ENCODE measurements around the gene NGFR.

The NGFR gene

DNA sequence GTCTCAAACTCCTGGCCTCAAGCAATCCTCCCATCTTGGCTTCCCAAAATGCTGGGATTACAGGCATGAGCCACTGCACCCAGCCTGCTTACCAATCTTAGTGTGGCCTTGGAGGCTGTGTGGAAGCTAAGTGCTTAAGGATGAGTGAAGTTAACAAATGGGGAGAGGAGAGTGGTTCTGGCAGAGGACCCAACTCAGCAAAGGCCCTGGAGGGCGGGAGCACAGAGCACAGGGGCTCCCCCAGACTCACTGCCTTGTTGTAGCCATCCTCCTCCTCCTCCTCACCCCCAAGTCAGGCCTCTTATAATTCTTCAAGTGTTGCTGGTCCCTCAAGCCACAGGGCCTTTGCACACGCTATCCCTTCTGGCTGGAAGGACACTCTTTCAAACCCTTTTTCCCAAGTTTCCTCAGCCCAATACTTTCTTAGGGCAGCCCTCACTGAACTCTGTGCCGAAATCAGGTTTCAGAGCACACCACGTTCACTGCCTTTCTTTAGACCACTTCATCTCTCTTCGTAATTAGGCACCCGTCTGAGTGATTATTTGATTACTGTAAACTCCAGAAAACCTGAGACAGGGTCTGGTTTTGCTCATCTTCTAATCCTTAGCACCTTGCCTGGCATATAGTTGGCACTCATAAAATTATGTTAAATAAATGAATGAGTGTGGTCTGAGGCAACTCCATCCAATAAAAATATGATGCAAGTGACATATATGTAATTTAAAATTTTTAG is 23.4 kb downstream of the NGFR start:
- no peak for DNase-seq (ENCODE audit: low read depth)

DNA sequence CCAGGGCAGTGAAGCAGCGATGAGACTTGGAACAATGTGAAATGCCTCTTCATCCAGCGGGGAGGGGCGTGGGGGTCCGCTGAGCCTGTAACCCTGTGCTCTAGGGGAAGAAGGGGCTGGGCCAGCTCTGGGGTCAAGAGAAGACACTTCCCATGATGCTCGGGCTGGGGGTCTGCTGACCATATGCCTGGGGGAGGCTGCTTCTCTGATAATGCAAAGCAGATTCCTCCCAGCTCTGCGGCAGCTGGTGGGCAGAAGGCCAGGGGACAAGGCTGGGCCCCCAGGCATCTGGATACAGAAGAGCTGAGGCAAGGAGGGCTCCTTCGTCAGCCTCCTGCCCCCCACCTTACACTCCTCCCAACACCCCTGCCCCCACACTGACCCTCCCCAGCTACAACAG is 24.7 kb downstream of the NGFR start:
- no peak for DNase-seq (ENCODE audit: low read depth)

DNA sequence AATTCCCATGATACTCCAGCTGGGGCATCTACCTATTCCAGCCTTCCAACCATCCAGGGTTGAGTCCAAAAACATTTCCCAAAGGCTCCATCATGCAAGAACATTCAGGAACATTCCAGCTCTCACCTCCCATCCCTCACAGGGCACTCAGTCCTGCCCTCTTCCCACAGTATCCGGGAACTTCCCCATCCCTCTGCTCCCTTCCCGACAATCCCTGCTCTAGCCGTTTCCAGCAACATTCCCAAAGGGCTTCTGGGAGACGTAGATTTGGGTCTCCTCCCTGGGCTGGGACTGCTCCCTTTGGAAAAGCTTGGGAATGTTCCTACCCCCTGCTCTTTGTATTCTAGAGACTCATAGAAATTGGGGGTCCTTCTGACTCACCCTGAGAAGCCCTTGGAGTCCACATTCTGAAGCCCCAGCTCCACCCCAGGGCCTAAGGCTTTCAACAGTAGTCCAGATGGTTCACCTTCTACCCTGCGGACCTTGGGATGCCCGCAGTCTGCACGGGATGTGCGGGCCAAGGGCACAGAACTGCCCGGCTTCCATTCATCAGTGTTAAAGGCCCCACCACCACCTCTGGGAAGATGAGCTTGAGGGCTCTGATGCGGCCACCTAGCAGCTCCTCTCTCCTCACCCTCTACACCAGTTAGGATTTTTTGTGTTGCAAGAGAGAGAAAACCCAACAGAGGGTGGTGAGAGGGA is 25.4 kb downstream of the NGFR start:
- no peak for DNase-seq (ENCODE audit: low read depth)

DNA sequence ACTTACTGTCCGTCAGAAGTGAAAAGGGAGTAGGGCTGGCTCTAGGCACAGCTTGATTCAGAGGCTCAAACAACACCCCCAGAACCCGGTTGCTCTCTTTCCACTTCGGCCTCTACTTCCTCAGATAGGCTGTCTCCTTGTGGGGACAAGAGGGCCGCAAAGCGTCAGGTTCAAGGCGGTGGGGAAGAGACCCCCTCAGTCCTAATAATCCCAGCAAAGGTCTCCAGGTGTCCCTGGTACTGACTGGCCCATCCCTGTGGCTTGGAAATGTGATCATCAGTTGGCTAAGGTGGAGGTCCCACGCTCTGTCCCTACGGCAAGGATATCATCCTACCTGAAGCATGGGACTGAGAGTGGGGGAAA is 26.0 kb downstream of the NGFR start:
- no peak for DNase-seq (ENCODE audit: low read depth)

DNA sequence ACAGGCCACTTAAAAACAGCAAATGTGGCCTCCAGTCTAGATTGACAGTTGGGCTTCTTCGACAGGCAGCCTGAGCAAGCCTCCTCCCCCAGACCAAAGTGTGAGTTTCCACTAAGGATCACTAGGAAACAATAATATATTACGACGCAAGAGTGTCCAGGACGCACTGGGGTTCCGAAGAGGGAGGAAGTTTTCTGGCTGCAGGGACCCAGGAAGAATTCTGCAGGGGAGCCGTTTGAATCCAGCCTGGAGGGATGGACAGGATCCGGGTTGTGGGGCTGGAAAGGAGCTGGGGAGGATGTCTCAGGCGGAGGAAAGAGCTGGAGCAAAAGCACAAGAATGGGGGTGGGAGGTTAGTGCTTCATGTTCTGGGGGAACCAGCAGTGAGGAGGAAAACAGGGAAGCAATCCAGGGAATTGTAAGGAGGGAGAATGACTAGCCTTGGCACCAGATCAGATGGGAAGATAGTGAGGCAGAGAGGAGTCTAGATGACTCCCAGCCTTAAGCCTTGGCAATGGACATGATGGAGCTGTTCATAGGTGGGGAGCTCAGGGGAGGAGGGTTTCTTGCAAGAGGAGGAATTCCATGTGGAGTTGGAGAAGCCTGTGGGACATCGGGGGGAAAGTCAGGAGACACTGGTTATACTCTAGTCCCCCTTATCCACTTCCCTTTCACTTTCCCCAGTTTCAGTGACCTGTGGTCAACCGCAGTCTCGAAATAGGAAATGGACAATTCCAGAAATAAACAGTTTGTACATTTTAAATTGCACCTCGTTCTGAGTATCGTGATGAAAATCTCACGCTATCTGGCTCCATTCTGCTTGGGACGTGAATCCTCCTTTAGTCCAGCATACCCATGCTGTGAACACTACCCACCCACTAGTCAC is 26.6 kb downstream of the NGFR start:
- DNase-seq (ENCODE audit: low read depth), result no peak

DNA sequence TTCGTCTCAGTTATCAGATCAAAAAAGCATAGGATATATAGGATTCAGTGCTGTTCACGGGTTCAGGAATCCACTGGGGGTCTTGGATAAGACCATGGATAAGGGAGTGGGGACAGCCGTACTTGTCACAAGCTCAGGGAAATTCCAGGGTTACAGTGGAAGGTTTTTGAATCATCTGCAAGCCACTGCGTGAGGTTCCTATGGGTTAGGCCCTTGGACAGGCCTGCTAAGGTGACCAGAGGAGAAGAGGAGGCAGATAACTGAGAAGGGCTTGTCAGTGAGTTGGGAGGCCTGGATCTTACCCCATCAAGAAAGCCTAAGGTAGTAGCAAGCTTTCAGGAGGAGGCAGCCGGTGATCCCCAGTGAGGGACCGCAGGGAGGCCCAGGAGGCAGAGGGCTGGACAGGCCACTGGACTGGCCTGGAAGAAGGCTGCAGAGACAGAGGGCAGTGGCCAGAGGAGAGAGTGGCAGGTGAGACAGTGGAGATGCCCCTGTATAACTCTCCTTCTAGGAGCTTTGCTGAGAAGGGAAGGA is 27.3 kb downstream of the NGFR start:
- DNase-seq (ENCODE audit: low read depth), result no peak

DNA sequence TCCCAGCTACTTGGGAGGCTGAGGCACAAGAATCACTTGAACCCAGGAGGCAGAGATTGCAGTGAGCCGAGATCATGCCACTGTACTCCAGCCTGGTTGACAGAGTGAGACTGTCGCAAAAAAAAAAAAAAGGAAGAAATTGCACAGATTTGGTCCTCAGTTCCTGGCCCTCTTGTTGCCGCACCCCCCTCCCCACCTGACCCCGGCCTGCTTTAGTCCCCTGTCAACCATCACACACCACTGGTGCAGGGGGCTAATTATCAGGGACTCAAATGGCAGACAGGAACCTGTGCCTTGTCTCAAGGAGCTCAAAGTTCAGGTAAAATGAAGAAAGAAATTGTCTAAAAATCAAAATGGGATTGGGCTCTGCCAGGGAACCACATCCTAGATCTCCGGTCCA is 28.1 kb downstream of the NGFR start:
- DNase-seq (ENCODE audit: low read depth), result no peak

DNA sequence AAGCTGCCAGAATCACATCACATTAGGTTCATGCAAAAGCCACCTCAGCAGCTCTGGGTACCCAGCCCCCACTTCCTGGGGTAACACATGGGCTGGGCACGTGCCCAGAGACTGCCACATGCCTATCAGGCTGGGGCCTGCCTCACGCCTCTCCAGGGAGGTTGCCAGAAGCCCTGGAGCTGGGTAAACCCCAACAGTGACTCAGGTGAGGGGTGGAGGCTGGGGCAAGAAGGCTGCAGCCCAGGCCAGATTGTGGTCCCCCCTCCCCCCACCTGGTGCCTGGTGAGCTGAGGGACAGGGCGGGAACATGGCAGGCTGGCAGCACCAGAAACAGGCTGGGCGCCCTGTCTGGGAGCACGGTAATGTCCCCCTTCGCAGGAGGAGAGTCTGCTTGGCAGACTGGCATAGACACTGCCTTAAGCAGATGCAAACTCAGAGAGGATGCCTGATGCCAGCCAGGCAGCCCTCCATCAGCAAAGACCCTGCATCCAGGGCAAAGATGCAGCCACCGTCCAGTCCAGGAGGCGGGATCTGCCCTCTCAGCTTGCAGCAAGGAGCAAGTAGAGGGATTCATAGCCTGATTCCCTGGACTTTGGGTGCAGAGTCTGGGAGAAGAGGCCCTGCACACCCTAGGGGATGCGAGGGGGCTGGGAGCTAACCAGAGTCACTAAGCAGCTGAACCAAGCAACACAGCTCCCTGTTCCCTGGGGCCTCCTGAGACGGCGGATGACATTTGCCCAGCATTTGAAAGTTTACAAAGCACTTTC is 28.8 kb downstream of the NGFR start:
- no peak for DNase-seq (ENCODE audit: low read depth)

DNA sequence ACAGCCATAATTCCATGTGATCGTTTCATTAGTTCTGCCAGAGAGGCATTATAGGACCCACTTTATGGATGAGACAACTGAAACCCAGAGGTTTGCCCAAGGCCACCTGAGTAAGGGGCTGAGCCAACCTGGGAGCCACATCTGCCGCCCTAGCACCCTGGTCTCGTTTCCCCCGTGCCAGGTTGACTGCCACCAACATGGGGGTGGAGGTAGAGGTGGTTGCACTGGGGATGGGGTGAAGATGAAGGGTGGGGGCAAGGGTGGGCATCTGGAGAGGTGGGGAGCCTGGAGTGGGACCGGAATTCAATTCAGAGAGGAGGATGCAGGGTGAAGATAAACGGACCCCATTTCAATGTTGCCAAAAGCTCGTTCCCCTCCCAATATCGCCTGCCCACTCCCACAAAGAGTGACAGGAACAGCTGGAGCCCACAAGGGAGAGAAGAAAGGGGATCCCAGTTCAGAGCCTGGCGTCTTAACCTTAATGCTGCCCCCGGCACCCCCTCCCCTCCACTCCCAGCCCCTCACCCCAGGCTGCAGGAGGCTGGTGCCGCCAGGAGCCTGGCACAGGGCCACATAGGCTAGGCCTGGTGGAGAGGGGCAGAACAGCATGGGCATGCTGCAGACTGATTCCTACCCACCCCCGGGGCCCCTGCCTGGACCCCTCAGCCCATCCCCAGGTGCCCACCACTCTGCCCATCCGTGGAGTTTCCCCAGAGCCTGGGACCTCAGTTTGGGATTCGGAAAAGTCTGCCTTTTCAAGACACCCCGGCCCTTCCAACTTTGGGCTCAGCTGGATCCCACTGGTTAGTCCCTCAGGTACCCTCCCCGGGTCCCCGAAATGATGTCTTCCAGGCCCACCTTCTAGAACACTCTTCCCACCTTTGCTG is 29.6 kb downstream of the NGFR start:
- no peak for DNase-seq (ENCODE audit: low read depth)

DNA sequence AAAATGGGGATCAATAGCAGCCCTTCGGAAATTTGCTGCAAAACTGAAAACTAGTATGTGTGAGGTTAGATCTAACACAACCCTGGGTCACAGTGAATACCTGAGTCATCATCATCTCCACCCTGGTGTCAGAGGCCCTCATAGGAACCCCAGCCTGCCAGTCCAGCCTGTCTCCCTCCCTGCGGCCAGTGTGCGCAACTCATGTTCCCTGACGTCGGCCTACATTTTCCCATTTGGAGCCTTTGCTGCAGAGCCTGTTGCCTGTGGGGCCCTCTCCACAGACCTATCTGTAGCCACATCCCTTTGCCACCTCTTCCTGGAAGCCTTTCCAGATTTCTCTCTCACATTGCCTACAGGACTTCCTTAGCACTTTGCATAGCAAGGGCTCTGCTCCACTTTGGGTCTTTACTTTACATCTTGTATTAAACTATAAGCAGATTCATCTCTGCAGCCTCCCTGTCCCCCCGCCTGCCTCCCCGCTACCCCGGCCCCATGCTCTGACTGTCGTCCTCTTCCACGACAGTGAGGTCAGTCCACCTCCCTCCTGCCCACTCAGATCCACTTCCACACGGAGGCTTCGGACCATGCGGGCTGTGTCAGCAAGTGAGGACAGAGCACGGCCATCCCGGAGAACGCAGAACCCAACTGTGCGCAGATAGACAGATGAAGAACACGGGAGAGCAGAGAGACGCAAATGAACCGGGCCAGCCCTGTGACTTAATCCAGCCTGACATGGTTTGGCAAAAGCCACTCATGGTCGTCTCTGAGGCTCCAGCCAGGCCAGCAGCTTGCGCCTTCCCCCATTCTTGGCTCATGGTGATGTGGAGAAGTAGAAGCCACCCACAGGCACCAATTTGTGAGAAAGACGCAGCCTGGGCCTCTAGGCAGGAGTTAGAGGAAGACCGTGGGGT is 31.0 kb downstream of the NGFR start:
- DNase-seq (ENCODE audit: low read depth), result no peak

DNA sequence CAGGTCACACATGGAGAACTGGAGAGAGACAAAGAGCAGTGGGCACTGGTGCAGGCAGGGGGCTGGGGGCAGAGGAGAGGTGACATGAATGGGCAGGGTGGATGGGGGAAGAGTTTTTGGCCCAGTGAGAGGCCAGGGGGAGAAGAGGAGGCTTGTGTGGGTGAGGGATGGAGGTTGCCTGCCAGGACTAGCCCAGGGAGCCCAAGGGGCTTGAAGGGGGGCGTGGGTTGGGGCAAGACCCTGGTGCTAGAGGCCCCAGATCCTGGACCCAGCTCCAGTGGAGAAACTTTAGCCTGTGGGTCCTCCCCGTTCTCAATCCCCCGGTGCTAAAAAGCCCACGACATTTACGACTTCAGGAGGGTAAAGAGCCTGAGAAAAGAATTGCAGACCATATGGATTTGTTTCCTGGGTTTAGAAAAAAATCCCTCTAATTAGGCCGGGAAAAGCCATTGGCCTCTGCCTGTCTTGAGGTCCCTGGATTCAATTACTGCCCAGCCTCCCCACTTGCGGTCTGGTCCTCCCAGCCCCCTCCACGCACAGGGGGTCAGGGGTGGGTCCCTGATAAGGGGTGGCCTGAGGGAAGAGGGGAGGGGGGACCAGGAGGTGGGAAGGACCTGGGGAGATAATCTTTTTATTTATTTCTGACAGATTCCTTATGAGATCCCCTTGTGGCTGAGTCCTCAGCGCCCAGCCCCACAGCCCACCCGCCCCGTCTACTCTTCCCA is 33.0 kb downstream of the NGFR start:
- no peak for DNase-seq (ENCODE audit: low read depth)

DNA sequence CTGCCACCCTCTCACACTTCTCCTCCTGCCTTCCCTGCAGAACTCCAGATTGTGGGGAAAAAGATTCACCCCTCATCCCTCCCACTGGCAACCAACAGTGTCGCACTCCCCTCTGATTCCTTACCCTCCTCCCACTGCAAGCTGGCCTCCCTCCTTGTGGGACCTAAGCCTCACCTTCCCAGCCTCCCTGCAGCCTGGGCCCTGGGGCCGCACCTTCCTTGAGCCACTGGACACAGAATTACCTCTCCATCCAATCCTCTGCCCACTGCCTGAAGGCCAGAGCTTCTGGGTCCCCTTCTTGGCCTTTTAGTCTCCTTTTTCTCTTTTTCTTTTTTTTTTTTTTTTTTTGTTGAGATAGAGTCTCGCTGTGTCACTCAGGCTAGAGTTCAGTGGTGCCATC is 33.9 kb downstream of the NGFR start:
- no peak for DNase-seq (ENCODE audit: low read depth)

DNA sequence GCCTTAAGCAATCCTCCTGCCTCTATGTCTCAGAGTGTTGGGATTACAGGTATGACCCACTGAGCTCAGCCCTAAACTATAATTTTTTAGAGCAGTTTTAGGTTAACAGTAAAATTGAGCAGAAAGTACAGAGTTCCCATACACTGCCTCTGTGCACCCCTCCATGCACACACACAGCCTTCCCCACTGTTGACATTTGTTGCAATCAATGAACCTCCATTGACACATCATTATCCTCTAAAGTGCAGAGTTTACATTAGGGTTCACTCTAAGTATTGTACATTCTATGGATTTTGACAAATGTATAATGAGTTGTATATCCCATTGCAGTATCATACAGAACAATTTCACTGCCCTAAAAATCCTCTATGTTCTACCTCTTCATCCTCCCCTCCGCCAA is 35.0 kb downstream of the NGFR start:
- DNase-seq (ENCODE audit: low read depth), result no peak

DNA sequence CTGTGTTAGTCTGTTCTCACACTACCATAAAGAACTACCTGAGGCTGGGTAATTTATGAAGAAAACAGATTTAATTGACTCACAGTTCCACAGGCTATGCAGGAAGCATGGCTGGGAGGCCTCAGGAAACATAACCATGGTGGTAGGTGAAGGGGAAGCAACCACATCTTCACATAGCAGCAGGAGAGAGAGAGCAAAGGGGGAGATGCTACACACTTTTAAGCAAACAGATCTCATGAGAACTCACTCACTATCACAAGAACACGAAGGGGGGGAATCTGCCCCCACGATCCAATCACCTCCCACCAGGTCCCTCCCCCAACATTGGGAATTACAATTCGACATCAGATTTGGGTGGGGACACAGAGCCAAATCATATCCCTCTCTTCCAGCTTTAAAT is 48.8 kb downstream of the NGFR start:
- no peak for DNase-seq (ENCODE audit: low read depth)

DNA sequence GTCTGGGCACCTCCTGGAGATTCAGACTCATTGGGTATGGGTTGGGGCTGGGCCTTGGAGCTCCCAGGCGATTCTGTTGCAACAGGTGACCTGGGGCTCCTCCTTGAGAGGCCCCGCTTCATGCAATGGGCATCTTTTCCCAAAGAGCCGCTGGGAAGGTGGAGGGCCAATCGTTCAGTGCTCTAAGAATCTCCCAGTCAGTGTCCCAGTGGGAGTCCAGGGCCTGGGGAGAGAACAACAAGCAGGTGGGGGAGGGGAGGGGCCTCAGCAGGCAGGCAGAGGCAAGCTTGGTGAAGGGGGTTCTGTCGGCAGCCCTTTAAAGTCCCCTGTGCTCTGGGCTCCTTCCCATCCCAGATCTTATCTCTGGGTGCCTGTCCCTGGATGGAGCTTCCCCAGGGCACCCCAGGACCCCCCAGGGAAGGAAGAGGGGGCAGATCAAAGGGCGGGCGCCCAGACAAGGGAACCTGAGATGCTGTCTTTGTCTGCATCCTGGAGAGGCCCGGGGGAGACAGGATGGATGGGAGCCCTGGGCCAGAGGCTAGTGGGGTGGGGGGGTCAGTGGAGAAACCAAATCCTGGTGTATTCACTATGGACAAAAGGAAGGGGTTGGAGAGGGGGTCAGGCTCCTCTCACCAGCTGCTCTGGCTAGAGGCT is 50.0 kb downstream of the NGFR start:
- no peak for DNase-seq (ENCODE audit: low read depth)

DNA sequence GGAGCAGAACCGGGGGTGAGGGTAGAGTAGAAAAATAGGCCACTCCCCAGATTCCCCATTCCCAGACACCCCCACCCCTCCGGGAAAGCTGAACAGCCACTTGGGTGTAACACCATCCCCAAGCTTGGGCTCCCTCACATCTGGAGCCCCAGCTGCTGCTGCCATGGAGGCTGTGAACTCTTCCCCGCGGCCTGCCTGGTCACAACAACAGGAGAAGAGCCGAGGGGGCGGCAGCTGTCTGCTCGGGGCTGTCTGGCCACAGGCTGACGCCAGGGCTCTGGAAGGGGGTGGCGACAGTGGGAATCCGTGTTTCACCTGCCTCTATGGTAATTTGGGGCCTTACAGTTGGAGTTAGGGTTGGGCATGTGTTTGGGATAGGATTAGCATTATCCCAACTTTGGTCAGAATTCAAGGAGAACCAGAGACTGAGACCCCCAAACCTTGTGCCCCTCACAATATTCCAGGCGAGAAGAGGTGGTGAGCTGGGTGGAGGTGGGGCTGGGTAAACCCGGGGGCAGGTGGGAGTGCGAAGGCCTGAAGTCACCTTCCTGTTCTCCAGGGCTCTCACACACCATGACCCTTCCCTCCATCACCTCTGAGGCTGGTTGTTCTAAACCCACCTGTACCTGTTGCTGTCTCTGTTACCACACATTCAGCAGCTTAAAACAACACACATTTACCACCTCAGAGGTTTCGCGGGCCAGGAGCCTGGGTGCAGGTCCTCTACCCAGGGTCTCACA is 50.9 kb downstream of the NGFR start:
- DNase-seq (ENCODE audit: low read depth), result no peak

DNA sequence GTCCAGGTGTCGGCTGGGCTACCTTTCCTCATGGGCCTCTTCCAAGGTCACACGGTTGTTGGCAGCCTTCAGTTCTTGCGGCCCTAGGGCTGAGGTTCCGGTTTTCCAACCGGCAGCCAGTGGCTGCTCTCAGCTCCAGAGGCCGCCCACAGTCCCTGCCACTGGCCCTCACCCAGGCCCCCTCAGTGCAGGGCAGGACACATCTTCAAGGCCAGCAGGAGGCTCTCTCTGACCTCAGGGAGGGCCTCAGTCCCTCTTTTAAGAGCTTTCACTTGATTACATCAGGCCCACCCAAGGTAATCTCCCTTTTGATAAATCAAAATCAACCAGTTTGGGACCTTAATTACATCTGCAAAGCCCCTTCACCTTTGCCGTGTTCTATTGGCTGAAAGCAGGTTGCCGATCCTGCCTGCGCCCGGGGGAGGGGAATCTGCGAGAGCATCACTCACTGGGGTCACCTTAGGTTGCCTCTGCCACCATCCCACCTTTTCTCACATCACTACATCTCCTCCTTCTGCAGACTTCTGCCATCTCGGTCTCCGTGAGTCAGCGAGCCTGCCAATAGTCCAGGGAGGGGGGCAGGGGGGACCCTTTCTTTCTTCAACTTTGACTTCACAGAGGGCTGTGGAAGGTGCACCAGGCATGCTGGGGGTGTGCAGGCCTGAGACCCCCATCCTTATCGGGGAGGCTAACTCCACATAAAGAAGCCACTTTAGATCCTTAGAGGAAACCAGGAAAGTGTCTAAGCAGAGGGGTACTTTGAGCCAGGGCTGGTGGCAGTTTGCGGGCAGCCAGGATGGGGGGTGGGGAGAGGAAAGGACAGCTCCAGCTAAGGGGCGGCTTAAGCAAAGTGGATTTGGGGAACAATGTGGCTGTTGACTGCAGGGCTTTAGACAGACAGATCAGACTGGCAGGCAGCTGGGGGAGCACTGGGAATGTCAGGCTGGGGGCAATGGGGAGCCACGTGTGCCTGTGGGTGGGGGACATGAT is 51.7 kb downstream of the NGFR start:
- DNase-seq (ENCODE audit: low read depth), result no peak
